ENCODE results near the gene CHP1.
"Not testable (repeated sequence)": the region's sequence is repeated elsewhere in the genome, so short reads cannot be mapped to it uniquely, and the experiment has no call there.

CHP1 gene

DNA sequence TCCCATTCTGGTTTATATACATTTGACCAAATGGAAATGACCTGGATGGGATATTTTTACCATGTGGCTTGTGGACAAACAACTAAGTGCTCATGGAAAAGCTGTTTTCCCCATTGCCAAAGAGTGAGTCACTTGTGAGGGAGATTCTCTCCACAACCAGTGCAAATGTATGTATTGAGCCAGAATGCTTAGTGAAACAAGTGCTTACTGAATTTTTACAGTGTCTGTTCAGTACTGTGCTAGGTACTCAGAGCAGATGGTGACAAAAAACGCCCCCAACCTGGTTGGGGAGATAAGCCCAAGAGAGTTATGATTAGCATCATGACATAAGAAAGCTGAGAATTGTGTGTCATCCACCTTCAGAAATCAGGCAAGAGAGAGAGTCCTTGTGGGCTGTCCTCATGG is 2.3 kb downstream of the CHP1 start:
- H3K4me3 ChIP-seq (ENCODE audit: low read depth, low read length), result no peak overlapping the region
- no peak for TF ChIP-seq CTCF (conservative IDR thresholded peaks at IDR 0.05; ENCODE audit: low read depth, low read length)
- peak; percentile 81 for DNase-seq (ENCODE audit: low read depth)

DNA sequence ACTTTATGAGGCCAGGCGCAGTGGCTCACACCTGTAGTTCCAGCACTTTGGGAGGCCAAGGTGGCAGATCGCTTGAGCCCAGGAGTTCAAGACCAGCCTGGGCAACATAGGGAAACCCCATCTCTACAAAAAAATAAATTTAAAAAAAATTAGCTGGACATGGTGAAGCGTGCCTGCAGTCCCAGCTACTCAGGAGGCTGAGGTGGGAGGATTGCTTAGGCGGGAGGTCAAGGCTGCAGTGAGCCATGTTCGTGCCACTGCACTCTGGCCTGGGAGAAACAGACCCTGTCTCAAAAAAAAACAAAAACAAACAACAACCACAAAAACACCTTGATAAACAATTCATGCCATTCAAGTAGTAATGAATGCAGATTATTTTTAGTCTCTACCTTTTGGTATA is 4.2 kb downstream of the CHP1 start:
- DNase-seq (ENCODE audit: low read depth); H3K4me3 ChIP-seq (ENCODE audit: low read depth, low read length): not testable (repeated sequence)

- no peak for DNase-seq (ENCODE audit: low read depth)
- no peak overlapping the region for H3K4me3 ChIP-seq (ENCODE audit: low read depth, low read length)
- TF ChIP-seq CTCF (conservative IDR thresholded peaks at IDR 0.05; ENCODE audit: low read depth, low read length), result no peak
These were observed 4.9 kb downstream of the CHP1 start for GRCh38 chr15:41235929-41236328.

GRCh38 chr15:41238100-41238499 is 7.0 kb downstream of the CHP1 start:
- DNase-seq (ENCODE audit: low read depth), result no peak
- no peak overlapping the region for H3K4me3 ChIP-seq (ENCODE audit: low read depth, low read length)
- no peak for TF ChIP-seq CTCF (conservative IDR thresholded peaks at IDR 0.05; ENCODE audit: low read depth, low read length)

GRCh38 chr15:41241221-41241964 is 10.3 kb downstream of the CHP1 start:
- TF ChIP-seq CTCF (conservative IDR thresholded peaks at IDR 0.05; ENCODE audit: low read depth, low read length), result no peak
- DNase-seq (ENCODE audit: low read depth), result peak; percentile 13
- H3K4me3 ChIP-seq (ENCODE audit: low read depth, low read length), result no peak overlapping the region

- H3K4me3 ChIP-seq (ENCODE audit: low read depth, low read length); DNase-seq (ENCODE audit: low read depth): not testable (repeated sequence)
These were observed 19.7 kb downstream of the CHP1 start for GRCh38 chr15:41250745-41251144.

- DNase-seq (ENCODE audit: low read depth), result no peak
- H3K4me3 ChIP-seq (ENCODE audit: low read depth, low read length), result no peak overlapping the region
- TF ChIP-seq CTCF (conservative IDR thresholded peaks at IDR 0.05; ENCODE audit: low read depth, low read length), result no peak
These were observed 20.3 kb downstream of the CHP1 start for GRCh38 chr15:41251411-41251810.

- H3K4me3 ChIP-seq (ENCODE audit: low read depth, low read length), result no peak overlapping the region
- TF ChIP-seq CTCF (conservative IDR thresholded peaks at IDR 0.05; ENCODE audit: low read depth, low read length), result no peak
- no peak for DNase-seq (ENCODE audit: low read depth)
These were observed 23.5 kb downstream of the CHP1 start for GRCh38 chr15:41254560-41254959.
